ENCODE measurements around the gene MYEOV. TPM values are rescaled to one million over a fixed set of nuclear protein-coding genes. Genes with fewer than 3 reads are reported as not detected.

Gene MYEOV
- total and polyA plus RNA-seq, 9 of the 15 experiments (the other 6 are each of a cell fraction or from before 2014, with no cell fraction given) = 10.2 to 133 (median 32.2) TPM

DNA sequence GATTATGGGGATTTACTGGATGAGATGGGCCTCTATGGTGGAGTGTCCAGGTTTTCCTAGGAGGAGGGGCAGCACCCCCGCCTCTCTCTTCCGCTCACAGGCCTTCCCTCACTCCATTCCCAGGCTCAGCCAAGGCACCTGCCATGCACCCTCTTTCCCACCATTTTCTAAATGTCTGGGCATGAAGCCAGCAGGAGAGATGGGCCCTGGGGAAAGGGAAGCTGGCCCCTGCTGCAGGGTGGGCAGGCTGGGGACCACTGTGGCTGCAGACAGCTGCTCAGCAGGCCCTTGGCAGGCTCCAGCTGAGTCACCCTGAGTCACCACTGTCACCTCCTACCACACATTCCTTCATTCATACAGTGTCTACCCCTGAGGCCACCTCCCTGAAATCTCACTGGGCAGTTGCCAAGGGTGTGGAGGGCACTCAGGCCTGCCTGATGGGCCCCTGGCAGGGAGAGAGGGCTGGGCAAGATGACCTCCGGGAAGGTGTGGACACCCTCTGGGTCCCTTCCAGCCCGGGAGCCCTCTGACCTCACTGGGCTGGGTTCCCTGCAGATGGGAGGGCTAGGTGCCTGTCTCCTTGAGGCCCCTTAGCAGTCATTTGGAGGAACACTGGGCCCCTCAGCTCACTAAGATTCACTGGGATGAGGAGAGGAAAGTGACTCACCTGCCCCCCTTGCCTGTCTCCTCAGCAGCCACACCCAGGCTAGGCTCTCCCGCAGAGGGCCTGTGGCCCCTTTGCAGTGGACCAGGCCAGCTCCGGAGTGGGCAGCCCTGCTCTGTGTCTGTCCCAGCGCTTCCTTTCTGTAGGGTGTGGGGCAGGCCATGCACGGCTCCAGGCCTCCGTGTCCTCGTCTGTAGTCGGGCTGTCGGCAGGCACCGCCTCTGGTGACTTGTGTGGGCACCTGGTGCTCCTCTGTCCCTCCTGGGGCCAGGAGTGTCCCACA, 7.8 kb downstream of the MYEOV start:
- BruUV-seq (replicated peaks) = no TSS peak
- H3K79me2 ChIP-seq (ENCODE audit: control insufficient read depth, insufficient read depth, low read length) = peaks cover 74% of the 10 kb centered on the region
- no peaks in the 10 kb centered on the region for H3K27me3 ChIP-seq (ENCODE audit: control insufficient read depth in 2 of 2, insufficient read depth in 2 of 2, low read length in 2 of 2)
- H4K20me1 ChIP-seq (replicated peaks; ENCODE audit: control insufficient read depth, insufficient read depth, low read length) = no peaks in the 10 kb centered on the region
- FAIRE-seq = peak; percentile 66
- no peak overlapping the region for H3K4me3 ChIP-seq
- peak overlapping the region; percentile 71; the same call in 2 of the 3 replicates for H3K27ac ChIP-seq (ENCODE audit: extremely low read depth, low read depth, low read length)
- peaks cover 3% of the 10 kb centered on the region for H3K9me1 ChIP-seq (ENCODE audit: control insufficient read depth, insufficient read depth, low read length)
- DNase-seq (ENCODE audit: extremely low read depth in 1 of 4, low spot score in 3 of 4) = peak; percentile 65 to 77 (median 68)
- in situ Hi-C loops (cut with MboI) (no loop called here), intact Hi-C loops (cut with micrococcal nuclease) (no loop called here)
- WGBS (ENCODE audit: insufficient coverage, low coverage, missing lambda C conversion rate) = 53% methylated on average over 13 of the region's 13 CpGs
- H3K4me1 ChIP-seq (replicated peaks in 1 of 2; ENCODE audit: control insufficient read depth in 2 of 2, insufficient read depth in 2 of 2, low read length in 2 of 2) = peaks cover 57 to 58% of the 10 kb centered on the region in 2 experiments
- H3K4me2 ChIP-seq (ENCODE audit: insufficient read depth, low read length) = peak overlapping the region; percentile 53
- ATAC-seq = peak; percentile 46
- H3K9ac ChIP-seq (ENCODE audit: insufficient read depth in 1 of 2, low read depth in 2 of 2, low read length in 2 of 2) = peak overlapping the region; percentile 48 to 87; a peak in 3 of 4 replicates
- ChIA-PET CTCF (ENCODE audit: low intra/inter-chr PET ratio) (no interaction called here), POLR2A (interaction anchor here (1.0 to 1.1 kb wide), 2 partner anchors 10 to 80 kb away, joined by 3 to 4 read pairs; no protein-coding TSS in a partner anchor)
- H3K9me3 ChIP-seq (replicated peaks; ENCODE audit: control insufficient read depth, insufficient read depth, low read depth, low read length) = no peaks in the 10 kb centered on the region
- no peak overlapping the region for H2AFZ ChIP-seq (ENCODE audit: low read depth, low read length)
- H3K36me3 ChIP-seq (ENCODE audit: control insufficient read depth, insufficient read depth, low read length) = peaks cover 4% of the 10 kb centered on the region
- TF ChIP-seq MAX (CRISPR knock-in tag; IDR thresholded peaks at IDR 0.05) (no peak), HNRNPUL1 (IDR thresholded peaks at IDR 0.05; ENCODE audit: low read length) (no peak), NR2C1 (IDR thresholded peaks at IDR 0.05) (no peak), NR2C1 (tag; IDR thresholded peaks at IDR 0.05) (no peak), NEUROD1 (IDR thresholded peaks at IDR 0.05; ENCODE audit: borderline replicate concordance, low read depth, low read length, partially characterized antibody) (peak; percentile 34), GABPA (tag; conservative IDR thresholded peaks at IDR 0.05; ENCODE audit: low read depth) (no peak), ASH1L (IDR thresholded peaks at IDR 0.05; ENCODE audit: borderline replicate concordance, low read depth, partially characterized antibody) (no peak), SNRNP70 (optimal IDR thresholded peaks at IDR 0.05; ENCODE audit: low read depth, low read length) (no peak), ZNF23 (CRISPR knock-in tag; IDR thresholded peaks at IDR 0.05) (no peak), MLX (CRISPR knock-in tag; conservative IDR thresholded peaks at IDR 0.05) (no peak), ZNF253 (CRISPR knock-in tag; conservative IDR thresholded peaks at IDR 0.05) (no peak), MEF2A (IDR thresholded peaks at IDR 0.05; ENCODE audit: control insufficient read depth, low read depth, low read length) (no peak), HNRNPK (IDR thresholded peaks at IDR 0.05; ENCODE audit: low read depth, low read length, poor library complexity, severe bottlenecking) (no peak), SRSF9 (IDR thresholded peaks at IDR 0.05; ENCODE audit: borderline replicate concordance, low read depth, low read length) (no peak), HDGF (IDR thresholded peaks at IDR 0.05) (no peak), ZC3H11A (IDR thresholded peaks at IDR 0.05; ENCODE audit: low read depth, low read length) (no peak)
- TF ChIP-seq, protein P1, sequence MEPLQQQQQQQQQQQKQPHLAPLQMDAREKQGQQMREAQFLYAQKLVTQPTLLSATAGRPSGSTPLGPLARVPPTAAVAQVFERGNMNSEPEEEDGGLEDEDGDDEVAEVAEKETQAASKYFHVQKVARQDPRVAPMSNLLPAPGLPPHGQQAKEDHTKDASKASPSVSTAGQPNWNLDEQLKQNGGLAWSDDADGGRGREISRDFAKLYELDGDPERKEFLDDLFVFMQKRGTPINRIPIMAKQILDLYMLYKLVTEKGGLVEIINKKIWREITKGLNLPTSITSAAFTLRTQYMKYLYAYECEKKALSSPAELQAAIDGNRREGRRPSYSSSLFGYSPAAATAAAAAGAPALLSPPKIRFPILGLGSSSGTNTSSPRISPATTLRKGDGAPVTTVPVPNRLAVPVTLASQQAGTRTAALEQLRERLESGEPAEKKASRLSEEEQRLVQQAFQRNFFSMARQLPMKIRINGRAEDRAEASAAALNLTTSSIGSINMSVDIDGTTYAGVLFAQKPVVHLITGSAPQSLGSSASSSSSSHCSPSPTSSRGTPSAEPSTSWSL (CRISPR knock-in tag; IDR thresholded peaks at IDR 0.05; ENCODE audit: borderline replicate concordance) = no peak
- TF ChIP-seq, protein P2, sequence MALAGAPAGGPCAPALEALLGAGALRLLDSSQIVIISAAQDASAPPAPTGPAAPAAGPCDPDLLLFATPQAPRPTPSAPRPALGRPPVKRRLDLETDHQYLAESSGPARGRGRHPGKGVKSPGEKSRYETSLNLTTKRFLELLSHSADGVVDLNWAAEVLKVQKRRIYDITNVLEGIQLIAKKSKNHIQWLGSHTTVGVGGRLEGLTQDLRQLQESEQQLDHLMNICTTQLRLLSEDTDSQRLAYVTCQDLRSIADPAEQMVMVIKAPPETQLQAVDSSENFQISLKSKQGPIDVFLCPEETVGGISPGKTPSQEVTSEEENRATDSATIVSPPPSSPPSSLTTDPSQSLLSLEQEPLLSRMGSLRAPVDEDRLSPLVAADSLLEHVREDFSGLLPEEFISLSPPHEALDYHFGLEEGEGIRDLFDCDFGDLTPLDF (CRISPR knock-in tag; IDR thresholded peaks at IDR 0.05) = no peak

All from K562 (cell line).